ENCODE results near the gene TTN. TPM values are rescaled to one million over a fixed set of nuclear protein-coding genes. Genes with fewer than 3 reads are reported as not detected.
A peak's percentile ranks its signal among the peaks of the same experiment; 100 is the strongest.

The TTN gene
- total RNA-seq, 1 donor from 2014 or later = 1.3 TPM

DNA sequence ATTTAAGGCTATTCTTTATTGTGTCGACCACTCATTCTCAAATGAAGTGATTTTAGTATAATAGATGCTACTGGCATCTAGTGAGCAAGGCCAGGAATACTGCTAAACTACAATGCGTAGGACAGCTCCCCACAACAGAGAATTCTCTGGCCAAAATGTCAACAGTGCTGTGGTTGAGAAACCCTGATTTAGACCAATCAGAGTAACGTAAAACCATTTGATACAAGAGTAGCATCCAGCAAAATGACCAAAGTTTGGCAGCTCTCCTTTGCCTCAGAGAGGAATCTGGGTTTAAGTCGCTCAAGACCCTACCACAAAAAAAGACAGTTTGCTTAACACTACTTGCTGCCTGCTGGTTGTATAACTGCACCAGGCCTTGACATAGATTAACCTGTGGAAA lies 37.0 kb upstream of the TTN start:
- Mint-ChIP-seq H3K4me3 (no peak overlapping the region), H3K27me3 (ENCODE audit: insufficient read depth, low read depth) (peaks cover 3% of the 10 kb centered on the region), H3K27ac (no peak overlapping the region), H3K36me3 (no peaks in the 10 kb centered on the region), H3K4me1 (peaks cover 24% of the 10 kb centered on the region), H3K9me3 (no peaks in the 10 kb centered on the region)
- H3K27ac ChIP-seq = no peak overlapping the region
- H3K9ac ChIP-seq = no peak overlapping the region
- no peaks in the 10 kb centered on the region for H3F3A ChIP-seq (ENCODE audit: low read depth)
- H2AFZ ChIP-seq (replicated peaks) = no peak overlapping the region
- H3K36me3 ChIP-seq = no peaks in the 10 kb centered on the region
- DNase-seq (ENCODE audit: low spot score) = no peak
- no peak overlapping the region for H3K4me3 ChIP-seq
- H3K4me2 ChIP-seq = no peak overlapping the region
- H3K79me2 ChIP-seq (ENCODE audit: low read depth) = no peaks in the 10 kb centered on the region
- no peaks in the 10 kb centered on the region for H3K9me3 ChIP-seq (ENCODE audit: low read depth)
- peaks cover 7% of the 10 kb centered on the region for H3K4me1 ChIP-seq
- H4K20me1 ChIP-seq (ENCODE audit: low read depth) = no peaks in the 10 kb centered on the region
- no peaks in the 10 kb centered on the region for H3K27me3 ChIP-seq
- TF ChIP-seq EZH2 (IDR thresholded peaks at IDR 0.05) = no peak
- TF ChIP-seq, protein P1, sequence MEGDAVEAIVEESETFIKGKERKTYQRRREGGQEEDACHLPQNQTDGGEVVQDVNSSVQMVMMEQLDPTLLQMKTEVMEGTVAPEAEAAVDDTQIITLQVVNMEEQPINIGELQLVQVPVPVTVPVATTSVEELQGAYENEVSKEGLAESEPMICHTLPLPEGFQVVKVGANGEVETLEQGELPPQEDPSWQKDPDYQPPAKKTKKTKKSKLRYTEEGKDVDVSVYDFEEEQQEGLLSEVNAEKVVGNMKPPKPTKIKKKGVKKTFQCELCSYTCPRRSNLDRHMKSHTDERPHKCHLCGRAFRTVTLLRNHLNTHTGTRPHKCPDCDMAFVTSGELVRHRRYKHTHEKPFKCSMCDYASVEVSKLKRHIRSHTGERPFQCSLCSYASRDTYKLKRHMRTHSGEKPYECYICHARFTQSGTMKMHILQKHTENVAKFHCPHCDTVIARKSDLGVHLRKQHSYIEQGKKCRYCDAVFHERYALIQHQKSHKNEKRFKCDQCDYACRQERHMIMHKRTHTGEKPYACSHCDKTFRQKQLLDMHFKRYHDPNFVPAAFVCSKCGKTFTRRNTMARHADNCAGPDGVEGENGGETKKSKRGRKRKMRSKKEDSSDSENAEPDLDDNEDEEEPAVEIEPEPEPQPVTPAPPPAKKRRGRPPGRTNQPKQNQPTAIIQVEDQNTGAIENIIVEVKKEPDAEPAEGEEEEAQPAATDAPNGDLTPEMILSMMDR (IDR thresholded peaks at IDR 0.05) = no peak
- TF ChIP-seq EZH2phosphoT487 (IDR thresholded peaks at IDR 0.05) = no peak

DNA sequence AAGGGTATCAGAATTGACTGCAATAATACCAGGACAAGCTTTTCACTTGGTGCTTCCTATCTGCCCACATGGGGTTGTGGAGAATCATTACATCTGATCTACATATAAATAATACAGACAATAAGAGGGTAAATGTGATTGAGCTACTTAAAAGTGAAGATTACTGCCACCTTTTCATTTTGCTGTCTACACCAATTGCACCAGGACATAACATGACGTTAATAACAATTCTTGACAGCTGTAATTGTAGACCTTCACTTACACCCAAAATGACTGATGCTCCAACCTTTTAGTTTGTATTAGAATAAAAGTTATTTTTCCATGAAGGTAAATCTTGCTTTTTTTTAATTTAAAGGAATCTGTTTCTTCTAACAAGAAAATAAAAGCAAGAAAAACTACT lies 36.5 kb upstream of the TTN start:
- Histone ChIP-seq H4K20me1 (ENCODE audit: low read depth) (no peaks in the 10 kb centered on the region), H3K4me1 (peaks cover 7% of the 10 kb centered on the region), H3K27ac (no peak overlapping the region), H3K79me2 (ENCODE audit: low read depth) (no peaks in the 10 kb centered on the region), H3K36me3 (no peaks in the 10 kb centered on the region), H3K9me3 (ENCODE audit: low read depth) (no peaks in the 10 kb centered on the region), H3K27me3 (no peaks in the 10 kb centered on the region), H3K4me3 (no peak overlapping the region), H3K4me2 (no peak overlapping the region), H3F3A (ENCODE audit: low read depth) (no peaks in the 10 kb centered on the region), H2AFZ (replicated peaks) (no peak overlapping the region), H3K9ac (no peak overlapping the region)
- no peak for TF ChIP-seq EZH2phosphoT487 (IDR thresholded peaks at IDR 0.05)
- TF ChIP-seq, protein P1 (IDR thresholded peaks at IDR 0.05) = no peak
- no peak for TF ChIP-seq EZH2 (IDR thresholded peaks at IDR 0.05)
- Mint-ChIP-seq H3K36me3 (no peaks in the 10 kb centered on the region), H3K27me3 (ENCODE audit: insufficient read depth, low read depth) (peaks cover 3% of the 10 kb centered on the region), H3K9me3 (no peaks in the 10 kb centered on the region), H3K27ac (no peak overlapping the region), H3K4me1 (peaks cover 21% of the 10 kb centered on the region), H3K4me3 (no peak overlapping the region)
- no peak for DNase-seq (ENCODE audit: low spot score)

DNA sequence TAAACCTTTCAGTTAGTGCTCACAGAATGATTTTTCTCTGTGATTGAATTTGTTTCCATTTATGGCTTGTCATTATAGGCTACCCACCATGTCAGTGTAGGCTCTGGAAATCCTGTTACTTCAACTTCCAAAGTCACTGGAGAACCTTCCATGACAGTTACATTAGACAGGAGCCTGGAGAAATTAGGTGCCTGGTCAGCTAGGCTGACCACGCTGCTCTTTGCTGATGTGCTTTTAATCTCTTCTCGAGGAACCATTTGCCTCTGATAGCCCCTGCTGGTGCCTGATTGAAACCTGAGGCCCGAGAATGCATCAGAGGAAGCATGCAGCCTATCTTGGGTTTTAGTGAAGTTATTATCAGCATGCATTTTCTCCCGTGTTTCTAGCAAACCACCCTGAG lies 29.6 kb upstream of the TTN start:
- H3K79me2 ChIP-seq (ENCODE audit: low read depth) = no peaks in the 10 kb centered on the region
- no peaks in the 10 kb centered on the region for H3K27me3 ChIP-seq
- peak overlapping the region; percentile 94 for H2AFZ ChIP-seq (replicated peaks)
- H3K9me3 ChIP-seq (ENCODE audit: low read depth) = no peaks in the 10 kb centered on the region
- H3K36me3 ChIP-seq = no peaks in the 10 kb centered on the region
- peaks cover 7% of the 10 kb centered on the region for H3K4me1 ChIP-seq
- H3K4me3 ChIP-seq = no peak overlapping the region
- H3K36me3 Mint-ChIP-seq = no peaks in the 10 kb centered on the region
- H3F3A ChIP-seq (ENCODE audit: low read depth) = no peaks in the 10 kb centered on the region
- H3K4me3 Mint-ChIP-seq = no peak overlapping the region
- TF ChIP-seq, protein P1 (IDR thresholded peaks at IDR 0.05) = no peak
- TF ChIP-seq EZH2phosphoT487 (IDR thresholded peaks at IDR 0.05) = no peak
- TF ChIP-seq EZH2 (IDR thresholded peaks at IDR 0.05) = no peak
- no peaks in the 10 kb centered on the region for H3K9me3 Mint-ChIP-seq
- H3K27ac Mint-ChIP-seq = peak overlapping the region; percentile 42
- H3K27me3 Mint-ChIP-seq (ENCODE audit: insufficient read depth, low read depth) = peaks cover 2% of the 10 kb centered on the region
- peak; percentile 31 for DNase-seq (ENCODE audit: low spot score)
- H4K20me1 ChIP-seq (ENCODE audit: low read depth) = no peaks in the 10 kb centered on the region
- no peak overlapping the region for H3K27ac ChIP-seq
- H3K4me2 ChIP-seq = no peak overlapping the region
- H3K4me1 Mint-ChIP-seq = peaks cover 13% of the 10 kb centered on the region
- no peak overlapping the region for H3K9ac ChIP-seq
